GM23248 (cell line): ENCODE results near the gene KIF13A. TPM values are rescaled to one million over a fixed set of nuclear protein-coding genes. Genes with fewer than 3 reads are reported as not detected.
"Not testable (repeated sequence)": the region's sequence is repeated elsewhere in the genome, so short reads cannot be mapped to it uniquely, and the experiment has no call there.

ENCODE experiments used
- DNase-seq: peaks from one replicate; pipeline ENCODE4 v3.0.0-alpha.2; 2015
- H2AFZ ChIP-seq: fragments of 200-600 bp; sonication (generic); 2 replicates; pipeline ENCODE4 v1.6.1; 2016; ENCODE audit warnings: antibody characterized with exemption
- H3F3A ChIP-seq: fragments of 200-600 bp; sonication (generic); 2 replicates; pipeline ENCODE4 v1.6.1; 2016; ENCODE audit warnings: mild to moderate bottlenecking, antibody characterized with exemption, mixed run types; ENCODE audit not compliant: insufficient read depth
- H3K27ac ChIP-seq: fragments of 200-600 bp; sonication (generic); 2 replicates; pipeline ENCODE4 v1.5.1; 2016; ENCODE audit warnings: mild to moderate bottlenecking
- H3K27me3 ChIP-seq: fragments of 200-600 bp; sonication (generic); replicated peaks from 2 replicates; pipeline ENCODE4 v1.6.1; 2016; ENCODE audit warnings: mild to moderate bottlenecking; ENCODE audit not compliant: insufficient read depth
- H3K36me3 ChIP-seq: fragments of 200-600 bp; sonication (generic); 2 replicates; pipeline ENCODE4 v1.6.1; 2016; ENCODE audit warnings: low read depth, mild to moderate bottlenecking
- H3K4me1 ChIP-seq: fragments of 200-600 bp; sonication (generic); 2 replicates; pipeline ENCODE4 v1.6.1; 2016; ENCODE audit warnings: mild to moderate bottlenecking; ENCODE audit not compliant: insufficient read depth
- H3K4me2 ChIP-seq: fragments of 200-600 bp; sonication (generic); one replicate; pipeline ENCODE4 v1.6.1; 2016; ENCODE audit warnings: mild to moderate bottlenecking; ENCODE audit not compliant: unreplicated experiment
- H3K4me3 ChIP-seq: fragments of 200-600 bp; sonication (generic); 2 replicates; pipeline ENCODE4 v1.5.1; 2016; ENCODE audit warnings: mild to moderate bottlenecking
- H3K79me2 ChIP-seq: fragments of 200-600 bp; sonication (generic); 2 replicates; pipeline ENCODE4 v1.6.1; 2016; ENCODE audit warnings: mild to moderate bottlenecking; ENCODE audit not compliant: insufficient read depth
- H3K9ac ChIP-seq: fragments of 200-600 bp; sonication (generic); 2 replicates; pipeline ENCODE4 v1.6.1; 2016; ENCODE audit warnings: mild to moderate bottlenecking
- H3K9me2 ChIP-seq: fragments of 200-600 bp; sonication (generic); 2 replicates; pipeline ENCODE4 v1.6.1; 2016; ENCODE audit warnings: mixed run types, mild to moderate bottlenecking, moderate library complexity; ENCODE audit not compliant: insufficient read depth
- H3K9me3 ChIP-seq: fragments of 200-600 bp; sonication (generic); one replicate; pipeline ENCODE4 v1.6.1; 2017; ENCODE audit warnings: low read depth
- H4K20me1 ChIP-seq: fragments of 200-600 bp; sonication (generic); 2 replicates; pipeline ENCODE4 v1.6.0; 2016; ENCODE audit not compliant: insufficient read depth
- EZH2 ChIP-seq: fragments of 200-600 bp; sonication (generic); IDR thresholded peaks from 2 replicates; pipeline ENCODE4 v1.6.1; 2018; ENCODE audit warnings: antibody characterized with exemption, mild to moderate bottlenecking; ENCODE audit not compliant: insufficient read depth, poor library complexity, severe bottlenecking
- EZH2phosphoT487 ChIP-seq: fragments of 200-600 bp; sonication (generic); IDR thresholded peaks from 2 replicates; pipeline ENCODE4 v1.6.1; 2018; ENCODE audit warnings: antibody characterized with exemption, moderate library complexity, mild to moderate bottlenecking, low read depth; ENCODE audit not compliant: insufficient read depth
- WGBS, 2 experiments: methylation state at CpG; one replicate each; pipeline ENCODE4 v1.1.6; 2015 to 2017; ENCODE audit warnings: low lambda C conversion rate in 2 of 2, low coverage in 1 of 2; ENCODE audit errors: missing lambda C conversion rate in 2 of 2; 5-methylcytosine and 5-hydroxymethylcytosine counted together
- in situ Hi-C: fragments of 300-500 bp; cut with MboI; formaldehyde crosslinking; loops from 2 replicates; pipeline ENCODE4 v1.15.0; 2020
- polyA plus RNA-seq: library from polyadenylated mRNA; unstranded; fragments of >200 nt; fragmentation: Nextera tagmentation; extraction: Ambion mirVana; gene quantifications from 2 replicates; pipeline ENCODE4 v1.2.1, GENCODE V29; 2016
- total RNA-seq: library from RNA; depleted of rRNA; stranded (reverse); fragments of >200 nt; shearing (Covaris generic); gene quantifications from 2 replicates; pipeline ENCODE4 v1.2.3, GENCODE V29; 2014

The KIF13A gene
- total and polyA plus RNA-seq, 2 experiments from 2014 or later: 5.0 to 46.0 TPM

- Histone ChIP-seq H3K4me2 (no peak overlapping the region), H3K4me3 (no peak overlapping the region), H3F3A (peaks cover 34% of the 10 kb centered on the region; the same call in 1 of the 2 replicates), H3K9ac (no peak overlapping the region), H3K9me3 (no peaks in the 10 kb centered on the region), H3K4me1 (peaks cover 17% of the 10 kb centered on the region), H3K27me3 (no peaks in the 10 kb centered on the region), H4K20me1 (no peaks in the 10 kb centered on the region), H3K36me3 (0 out of 2 replicates have a peak, but pooled peaks cover 11% of the 10 kb centered on the region), H3K79me2 (peaks cover 95% of the 10 kb centered on the region), H3K9me2 (no peaks in the 10 kb centered on the region), H2AFZ (no peak overlapping the region), H3K27ac (no peak overlapping the region)
- no peak for DNase-seq
- in situ Hi-C loops: no loop called here
- no peak for TF ChIP-seq EZH2
- no peak for TF ChIP-seq EZH2phosphoT487
Measured at GRCh38 chr6:17979479-17979878, 8.0 kb downstream of the KIF13A start.

- H3K36me3 ChIP-seq, H3K4me3 ChIP-seq, H3K27me3 ChIP-seq, H3K9me2 ChIP-seq, in situ Hi-C loops, H3K27ac ChIP-seq, H3K9ac ChIP-seq, H3K9me3 ChIP-seq, DNase-seq, H3K4me2 ChIP-seq, H2AFZ ChIP-seq, H4K20me1 ChIP-seq: not testable (repeated sequence)
- H3K79me2 ChIP-seq: peaks cover 95% of the 10 kb centered on the region
- H3K4me1 ChIP-seq: peaks cover 35% of the 10 kb centered on the region
- WGBS, 2 experiments: 98 to 99% methylated on average over 27 to 28 of the region's 36 CpGs
- peaks cover 30% of the 10 kb centered on the region; the same call in 1 of the 2 replicates for H3F3A ChIP-seq
Measured at GRCh38 chr6:17976258-17976657, 11.2 kb downstream of the KIF13A start.

GRCh38 chr6:17974570-17975368 is 12.7 kb downstream of the KIF13A start:
- no peaks in the 10 kb centered on the region for H3K9me2 ChIP-seq
- H3K27ac ChIP-seq: no peak overlapping the region
- peaks cover 26% of the 10 kb centered on the region for H3F3A ChIP-seq
- no peak for TF ChIP-seq EZH2phosphoT487
- no peak for TF ChIP-seq EZH2
- H3K27me3 ChIP-seq: no peaks in the 10 kb centered on the region
- no peak overlapping the region for H3K4me2 ChIP-seq
- peaks cover 98% of the 10 kb centered on the region for H3K79me2 ChIP-seq
- DNase-seq: no peak
- no peaks in the 10 kb centered on the region for H3K9me3 ChIP-seq
- no peaks in the 10 kb centered on the region for H4K20me1 ChIP-seq
- peaks cover 36% of the 10 kb centered on the region for H3K4me1 ChIP-seq
- WGBS, 2 experiments: 95 to 96% methylated on average over 5 of the region's 5 CpGs
- H3K9ac ChIP-seq: no peak overlapping the region
- no peak overlapping the region for H2AFZ ChIP-seq
- no peak overlapping the region for H3K4me3 ChIP-seq
- in situ Hi-C loops: no loop called here
- 0 out of 2 replicates have a peak, but pooled peaks cover 7% of the 10 kb centered on the region for H3K36me3 ChIP-seq

GRCh38 chr6:17972978-17973622 is 14.3 kb downstream of the KIF13A start:
- Histone ChIP-seq H3K36me3 (no peaks in the 10 kb centered on the region), H3K4me3 (no peak overlapping the region), H3K9me3 (no peaks in the 10 kb centered on the region), H3F3A (peaks cover 20% of the 10 kb centered on the region), H3K9me2 (no peaks in the 10 kb centered on the region), H4K20me1 (no peaks in the 10 kb centered on the region), H3K4me2 (no peak overlapping the region), H2AFZ (no peak overlapping the region), H3K27ac (0 out of 2 replicates have a peak overlapping the region, but pooled peaks have one; percentile 7), H3K27me3 (no peaks in the 10 kb centered on the region), H3K9ac (no peak overlapping the region), H3K79me2 (peaks cover 98% of the 10 kb centered on the region), H3K4me1 (peaks cover 48% of the 10 kb centered on the region)
- TF ChIP-seq EZH2phosphoT487 (no peak), EZH2 (no peak)
- in situ Hi-C loops: no loop called here
- no peak for DNase-seq
- WGBS, 2 experiments: 73 to 74% methylated on average over 5 of the region's 5 CpGs
